Esophagus squamous epithelium (tissue), 4 donors: ENCODE results near the gene PPM1L.

ENCODE experiments used
- POLR2A ChIP-seq, 4 donors: fragments of 450-650 bp; IDR thresholded peaks; one replicate each; pipeline ENCODE4 v1.6.1; 2017; ENCODE audit warnings: antibody characterized with exemption in 4 of 4, mild to moderate bottlenecking in 4 of 4, moderate library complexity in 3 of 4
- TF ChIP-seq, protein P1 (sequence below), 6 experiments: fragments of 450-650 bp in 4 of 6; fragments of 200-600 bp in 2 of 6; sonication (generic) in 2 of 6; IDR thresholded peaks; one replicate each; pipeline ENCODE4 v1.5.1; 2016 to 2019; ENCODE audit warnings: antibody characterized with exemption in 6 of 6, mild to moderate bottlenecking in 4 of 6, moderate library complexity in 4 of 6

DNA sequence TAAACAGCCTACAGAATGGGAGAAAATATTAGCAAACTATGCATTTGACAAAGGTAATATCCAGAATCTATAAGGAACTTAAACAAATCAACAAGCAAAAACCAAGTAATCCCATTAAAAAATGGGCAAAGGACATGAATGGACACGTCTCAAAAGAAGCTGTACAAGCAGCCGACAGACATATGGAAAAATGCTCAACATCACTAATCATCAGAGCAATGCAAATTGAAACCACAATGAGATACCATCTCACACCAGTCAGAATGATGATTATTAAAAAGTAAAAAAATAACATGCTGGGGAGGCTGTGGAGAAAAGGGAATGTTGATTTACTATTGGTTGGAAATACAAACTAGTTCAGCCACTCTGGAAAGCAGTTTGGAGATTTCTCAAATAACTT, 30.7 kb upstream of the PPM1L start:
- TF ChIP-seq, protein P1, sequence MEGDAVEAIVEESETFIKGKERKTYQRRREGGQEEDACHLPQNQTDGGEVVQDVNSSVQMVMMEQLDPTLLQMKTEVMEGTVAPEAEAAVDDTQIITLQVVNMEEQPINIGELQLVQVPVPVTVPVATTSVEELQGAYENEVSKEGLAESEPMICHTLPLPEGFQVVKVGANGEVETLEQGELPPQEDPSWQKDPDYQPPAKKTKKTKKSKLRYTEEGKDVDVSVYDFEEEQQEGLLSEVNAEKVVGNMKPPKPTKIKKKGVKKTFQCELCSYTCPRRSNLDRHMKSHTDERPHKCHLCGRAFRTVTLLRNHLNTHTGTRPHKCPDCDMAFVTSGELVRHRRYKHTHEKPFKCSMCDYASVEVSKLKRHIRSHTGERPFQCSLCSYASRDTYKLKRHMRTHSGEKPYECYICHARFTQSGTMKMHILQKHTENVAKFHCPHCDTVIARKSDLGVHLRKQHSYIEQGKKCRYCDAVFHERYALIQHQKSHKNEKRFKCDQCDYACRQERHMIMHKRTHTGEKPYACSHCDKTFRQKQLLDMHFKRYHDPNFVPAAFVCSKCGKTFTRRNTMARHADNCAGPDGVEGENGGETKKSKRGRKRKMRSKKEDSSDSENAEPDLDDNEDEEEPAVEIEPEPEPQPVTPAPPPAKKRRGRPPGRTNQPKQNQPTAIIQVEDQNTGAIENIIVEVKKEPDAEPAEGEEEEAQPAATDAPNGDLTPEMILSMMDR (IDR thresholded peaks at IDR 0.05) = no peak
- TF ChIP-seq POLR2A (IDR thresholded peaks at IDR 0.05) = no peak
